ENCODE results near the gene CSMD2.

CSMD2 gene

GRCh38 chr1:33990281-33990680 is 174.7 kb downstream of the CSMD2 start:
- DNase-seq = no peak

GRCh38 chr1:33988161-33988560 is 176.9 kb downstream of the CSMD2 start:
- DNase-seq = no peak

GRCh38 chr1:33986390-33987095 is 178.5 kb downstream of the CSMD2 start:
- no peak for DNase-seq

DNA sequence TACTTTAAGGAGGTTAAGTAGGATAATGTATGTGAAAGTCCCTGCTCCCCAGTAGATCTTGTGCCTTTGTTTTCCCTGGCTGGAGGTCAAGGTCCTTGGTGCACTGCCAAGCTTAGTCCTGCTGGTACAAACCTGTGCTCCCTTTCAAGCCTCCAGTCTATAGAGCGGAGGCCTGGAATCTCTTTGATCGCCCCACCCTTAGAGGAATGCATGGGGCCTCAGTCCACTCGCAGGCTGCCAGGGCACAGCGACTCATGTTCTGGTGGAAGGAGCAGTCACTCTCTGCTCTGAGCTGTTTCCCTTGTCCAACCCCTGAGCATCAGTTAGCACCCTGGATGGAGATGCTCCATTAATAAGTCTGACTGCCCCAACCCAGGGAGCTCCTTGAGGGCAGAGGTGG is 179.4 kb downstream of the CSMD2 start:
- no peak for DNase-seq

GRCh38 chr1:33984906-33985565 is 180.0 kb downstream of the CSMD2 start:
- no peak for DNase-seq

- no peak for DNase-seq
Observed at GRCh38 chr1:33982419-33982818, 182.6 kb downstream of the CSMD2 start.

- no peak for DNase-seq
Observed at GRCh38 chr1:33979341-33979740, 185.7 kb downstream of the CSMD2 start.

- DNase-seq = no peak
Observed at GRCh38 chr1:33975961-33976360, 189.1 kb downstream of the CSMD2 start.

DNA sequence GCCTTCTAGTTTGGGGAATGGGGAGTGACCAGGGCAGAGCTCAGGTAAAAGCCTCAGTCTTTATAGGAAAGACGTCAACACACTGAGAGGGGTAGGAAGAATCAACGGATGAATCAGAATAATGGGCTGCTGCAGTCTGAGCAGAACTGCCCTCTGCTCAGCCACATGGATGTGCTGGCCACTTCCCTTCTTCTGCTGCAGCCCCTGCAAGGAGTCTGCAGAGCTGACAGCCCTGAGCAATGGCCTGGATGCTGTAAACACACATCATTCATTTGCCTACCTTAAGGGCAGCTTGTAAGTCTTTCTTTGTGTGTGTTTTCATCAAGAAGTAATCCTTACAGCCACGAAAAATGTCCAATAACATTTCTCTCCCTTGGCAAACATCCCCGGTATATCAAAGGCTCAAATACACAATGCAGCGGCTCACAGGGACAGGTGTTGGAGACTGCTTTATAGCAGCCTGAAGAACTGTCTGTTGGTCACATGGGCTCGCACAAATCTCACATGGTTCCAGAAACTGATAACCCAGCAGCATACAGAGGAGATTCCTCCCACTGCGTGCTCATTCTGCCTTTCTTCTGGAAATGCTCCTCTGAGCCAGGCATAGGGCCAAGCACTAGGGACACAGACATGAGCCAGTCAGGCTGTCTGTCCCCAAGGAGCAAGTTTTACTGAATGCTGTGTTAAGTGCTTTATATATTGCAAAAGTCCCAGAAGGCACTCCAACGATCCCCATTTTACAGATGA is 191.1 kb downstream of the CSMD2 start:
- no peak for DNase-seq

- DNase-seq = no peak
Observed at GRCh38 chr1:33972676-33973395, 192.2 kb downstream of the CSMD2 start.

GRCh38 chr1:33971913-33972312 is 193.1 kb downstream of the CSMD2 start:
- no peak for DNase-seq

DNA sequence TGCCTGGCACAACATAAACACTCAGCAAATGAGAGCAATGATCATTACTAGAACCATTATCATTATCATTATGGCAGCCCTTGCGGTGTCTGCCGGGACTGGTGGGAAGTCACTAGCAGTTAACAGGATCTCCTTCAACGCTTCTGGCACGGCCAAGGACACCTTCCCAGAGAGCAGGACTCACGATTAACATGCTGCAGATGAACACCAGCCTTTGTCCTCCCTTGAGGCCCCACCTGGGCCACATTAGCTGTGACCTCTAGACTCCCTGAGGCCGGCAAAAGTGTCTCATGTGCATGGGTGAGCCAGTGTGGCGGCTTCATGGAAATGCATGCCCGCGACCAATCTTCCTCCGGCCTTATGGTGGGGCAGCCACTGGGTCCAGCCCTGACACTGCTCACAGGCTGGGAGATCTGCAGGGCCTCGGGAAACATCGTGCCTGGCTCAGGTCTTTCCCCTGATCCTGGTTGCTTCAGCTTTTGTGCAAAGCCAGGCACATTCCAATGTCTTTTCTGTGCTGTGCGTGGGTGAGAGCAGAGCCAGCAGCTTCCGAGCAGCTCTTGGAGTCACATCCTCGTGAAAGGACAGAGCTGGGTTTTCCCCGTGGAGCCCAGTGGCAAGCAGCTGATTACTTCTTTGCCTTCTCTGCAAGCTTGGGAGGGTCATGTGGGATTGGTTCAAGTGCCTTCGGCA is 193.9 kb downstream of the CSMD2 start:
- DNase-seq = no peak

DNA sequence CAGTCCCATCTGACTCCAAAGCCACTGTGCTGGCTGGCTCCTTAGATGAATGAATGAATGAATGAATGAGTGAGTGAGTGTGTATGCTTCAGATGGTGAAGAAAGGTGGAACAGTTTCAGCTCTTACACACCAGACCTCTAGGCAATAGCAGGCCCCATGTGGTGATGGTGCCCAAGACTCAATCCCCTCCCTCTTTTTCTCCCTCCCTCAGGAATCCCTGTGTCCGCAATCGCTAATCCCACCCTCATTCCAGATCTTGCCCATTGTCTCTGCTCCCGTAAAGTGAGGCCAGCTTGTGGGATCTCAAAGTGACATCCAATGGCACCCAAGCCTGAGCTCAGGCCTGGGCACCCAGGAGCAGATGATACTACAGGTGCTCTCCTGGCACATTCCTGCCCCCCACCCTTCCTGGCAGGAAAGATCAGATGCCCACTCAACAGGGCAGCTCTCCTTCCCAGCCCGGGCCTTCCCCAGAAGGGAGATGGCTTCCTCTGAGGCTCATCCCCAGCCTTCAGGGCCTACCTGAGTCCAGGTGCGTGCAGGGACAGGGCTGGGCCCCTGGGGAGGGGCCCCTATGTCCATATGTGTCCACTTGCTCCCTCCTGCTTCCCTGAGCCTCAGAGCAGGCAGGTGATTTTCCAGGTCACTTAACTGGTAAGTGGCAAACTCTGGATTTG is 194.7 kb downstream of the CSMD2 start:
- no peak for DNase-seq

GRCh38 chr1:33966346-33967141 is 198.5 kb downstream of the CSMD2 start:
- no peak for DNase-seq

DNA sequence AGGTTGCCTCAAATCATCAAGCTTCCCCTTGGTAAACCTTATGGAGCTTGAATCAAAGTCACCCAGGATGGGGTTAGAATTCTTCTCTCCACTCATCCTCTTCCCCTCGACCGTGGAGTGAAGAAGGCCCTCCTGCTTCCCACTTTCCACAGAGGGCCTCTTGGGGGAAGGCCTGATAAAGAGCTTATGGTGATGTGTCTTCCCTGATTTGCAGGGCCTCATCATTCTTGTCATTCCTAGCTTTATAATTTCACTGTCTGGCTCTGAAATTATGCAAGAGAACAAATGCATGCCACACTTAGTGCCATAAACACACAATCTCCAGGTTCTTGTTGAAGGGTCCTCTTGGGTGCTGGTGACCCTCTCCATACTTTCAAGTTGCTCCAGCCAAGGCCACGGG is 199.9 kb downstream of the CSMD2 start:
- DNase-seq = no peak

DNA sequence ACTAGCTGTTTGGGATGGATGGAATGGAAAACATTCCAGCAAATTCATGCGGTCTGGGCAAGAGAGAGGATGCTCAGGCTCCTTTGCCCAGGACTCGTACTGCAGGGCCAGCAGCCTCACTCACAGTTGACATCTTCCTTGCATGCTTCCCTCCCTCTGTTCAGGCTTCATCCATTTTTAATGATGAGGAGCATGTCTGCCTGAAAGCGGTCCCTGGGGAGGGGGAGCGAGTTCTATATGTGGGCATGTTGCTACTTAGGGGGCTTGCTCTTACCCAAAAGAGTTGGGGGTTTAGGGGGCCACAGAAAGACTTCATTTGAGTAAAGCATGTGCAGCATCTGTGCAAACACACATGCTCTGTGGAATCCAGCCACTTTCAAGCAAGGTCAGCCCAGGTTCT is 203.0 kb downstream of the CSMD2 start:
- no peak for DNase-seq

GRCh38 chr1:33960188-33960895 is 204.7 kb downstream of the CSMD2 start:
- no peak for DNase-seq

- DNase-seq = no peak
Observed at GRCh38 chr1:33957854-33958253, 207.2 kb downstream of the CSMD2 start.

GRCh38 chr1:33955096-33955495 is 209.9 kb downstream of the CSMD2 start:
- DNase-seq = no peak

- no peak for DNase-seq
Observed at GRCh38 chr1:33949570-33949969, 215.5 kb downstream of the CSMD2 start.

DNA sequence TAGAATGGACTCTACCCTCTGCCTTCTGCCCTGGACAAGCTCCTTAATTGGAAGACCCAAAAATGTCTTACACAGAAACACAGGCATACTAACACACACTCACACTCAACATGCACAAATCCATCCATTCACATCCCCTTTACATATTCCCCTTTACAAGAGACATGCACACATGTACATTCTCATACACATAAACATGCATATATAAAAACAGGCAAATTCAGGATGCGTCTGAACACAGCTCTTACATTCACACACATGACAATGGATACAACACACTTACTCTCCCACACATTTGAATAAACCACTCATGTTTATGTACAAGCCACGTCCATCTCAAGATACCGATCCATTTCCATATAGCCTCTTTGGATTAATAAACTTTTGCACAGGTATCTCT is 216.7 kb downstream of the CSMD2 start:
- no peak for DNase-seq
